HTERT RPE-1 (cell line): Measurements from ENCODE around the gene ABCA6.
"Not testable (repeated sequence)": the region's sequence is repeated elsewhere in the genome, so short reads cannot be mapped to it uniquely, and the experiment has no call there.

Source experiments
- in situ Hi-C: fragments of 300-500 bp; cut with MboI; formaldehyde crosslinking; loops from 4 replicates; pipeline ENCODE4 v1.14.3; 2020; ENCODE audit warnings: low sequenced_read_pairs

The ABCA6 gene

GRCh38 chr17:69073392-69073791 lies 68.3 kb downstream of the ABCA6 start:
- in situ Hi-C loops = not testable (repeated sequence)

- in situ Hi-C loops = not testable (repeated sequence)
Observed at GRCh38 chr17:69072803-69073256, 68.9 kb downstream of the ABCA6 start.

- in situ Hi-C loops = not testable (repeated sequence)
Observed at GRCh38 chr17:69071233-69071586, 70.5 kb downstream of the ABCA6 start.

- in situ Hi-C loops = not testable (repeated sequence)
Observed at GRCh38 chr17:69070378-69071232, 71.1 kb downstream of the ABCA6 start.

- in situ Hi-C loops = no loop called here
Observed at GRCh38 chr17:69069226-69069750, 72.4 kb downstream of the ABCA6 start.

GRCh38 chr17:69067274-69068047 lies 74.2 kb downstream of the ABCA6 start:
- in situ Hi-C loops = no loop called here

GRCh38 chr17:69066482-69066881 lies 75.2 kb downstream of the ABCA6 start:
- in situ Hi-C loops = no loop called here

- in situ Hi-C loops = no loop called here
Observed at GRCh38 chr17:69065113-69065512, 76.6 kb downstream of the ABCA6 start.

GRCh38 chr17:69064476-69064875 lies 77.2 kb downstream of the ABCA6 start:
- in situ Hi-C loops = no loop called here

GRCh38 chr17:69064001-69064400 lies 77.7 kb downstream of the ABCA6 start:
- in situ Hi-C loops = no loop called here

- in situ Hi-C loops = no loop called here
Observed at GRCh38 chr17:69062860-69063581, 78.7 kb downstream of the ABCA6 start.

- in situ Hi-C loops = no loop called here
Observed at GRCh38 chr17:69061721-69062556, 79.8 kb downstream of the ABCA6 start.

- in situ Hi-C loops = no loop called here
Observed at GRCh38 chr17:69060822-69061221, 80.9 kb downstream of the ABCA6 start, which contains the start of gene ABCA9. TSS of gene ABCA9 (minus strand) at chr17:69060927. CDS start at chr17:69051126, 9,801 bp downstream.

GRCh38 chr17:69059458-69060175 lies 82.1 kb downstream of the ABCA6 start:
- in situ Hi-C loops = no loop called here

- in situ Hi-C loops = no loop called here
Observed at GRCh38 chr17:69058165-69058564, 83.5 kb downstream of the ABCA6 start.

GRCh38 chr17:69057280-69057679 lies 84.4 kb downstream of the ABCA6 start:
- in situ Hi-C loops = no loop called here

- in situ Hi-C loops = no loop called here
Observed at GRCh38 chr17:69056179-69056823, 85.4 kb downstream of the ABCA6 start.

GRCh38 chr17:69055334-69055733 lies 86.4 kb downstream of the ABCA6 start:
- in situ Hi-C loops = no loop called here
